Stimulated activated CD4-positive, alpha-beta T cell treated with anti-CD3 and anti-CD28 coated beads, Interleukin-2, amount 100 ng/mL, for 48 hours (primary cell): ENCODE measurements around the gene BRMS1.
A peak's percentile ranks its signal among the peaks of the same experiment; 100 is the strongest.
"Not testable (repeated sequence)": the region's sequence is repeated elsewhere in the genome, so short reads cannot be mapped to it uniquely, and the experiment has no call there.

ENCODE experiments used
- DNase-seq, 2 donors: peaks; one replicate each; pipeline ENCODE4 v3.0.0-alpha.2; 2020

The BRMS1 gene

DNA sequence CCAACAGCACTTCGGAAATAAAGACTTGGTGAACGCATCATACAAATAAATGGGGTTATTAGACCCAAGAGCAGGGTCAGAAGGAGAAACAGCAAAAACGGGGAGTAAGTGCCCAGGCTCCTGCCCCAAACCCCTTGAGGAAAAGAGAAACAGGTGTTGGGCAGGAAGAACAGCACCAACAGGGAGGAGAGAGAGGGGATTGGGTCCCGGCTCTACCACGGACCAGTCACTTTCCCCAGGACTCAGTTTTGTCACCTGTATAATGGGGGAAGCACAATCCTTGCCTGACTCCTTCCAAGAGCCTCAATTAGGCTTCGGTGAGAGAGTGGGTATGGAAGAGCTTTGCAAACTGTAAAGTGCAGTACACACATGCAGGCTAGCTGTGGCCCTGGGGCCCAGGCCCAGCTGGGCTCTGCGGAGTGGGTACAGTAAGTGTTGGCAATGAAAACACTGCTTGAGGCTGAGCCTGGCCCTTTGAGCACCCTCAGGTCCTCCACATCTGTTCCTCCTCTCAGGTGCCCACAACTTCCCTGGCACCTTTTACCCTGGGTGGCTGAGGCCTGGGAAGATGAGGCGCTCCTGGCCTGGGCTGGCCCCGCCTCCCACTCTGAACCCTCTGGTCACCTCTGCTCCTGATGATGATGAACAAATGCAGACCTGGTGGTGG, 17.7 kb upstream of the BRMS1 start:
- no peak for DNase-seq

GRCh38 chr11:66361502-66361941, 16.6 kb upstream of the BRMS1 start:
- no peak for DNase-seq

GRCh38 chr11:66360406-66361073, 15.6 kb upstream of the BRMS1 start:
- DNase-seq, result no peak

DNA sequence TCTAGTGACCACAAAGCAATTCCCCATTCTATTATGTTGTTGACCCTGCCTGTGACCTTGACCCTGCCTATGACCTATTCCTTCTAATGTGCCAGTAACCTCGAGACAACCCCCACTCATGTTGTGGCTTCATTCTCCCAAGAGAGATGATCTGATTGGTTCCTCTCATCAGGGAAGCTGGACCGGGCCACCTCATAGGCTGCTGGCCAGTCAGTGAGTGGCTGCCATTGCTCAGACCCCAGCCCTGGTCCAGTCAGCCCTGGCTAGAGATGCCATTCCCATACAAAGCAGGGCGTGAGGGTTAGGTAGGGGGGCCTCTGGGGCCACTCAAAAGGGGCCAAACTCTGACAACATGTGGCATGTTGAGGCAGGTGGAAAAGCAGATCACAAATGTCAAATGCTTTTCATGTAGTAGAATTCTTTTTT, 14.8 kb upstream of the BRMS1 start:
- no peak for DNase-seq

DNA sequence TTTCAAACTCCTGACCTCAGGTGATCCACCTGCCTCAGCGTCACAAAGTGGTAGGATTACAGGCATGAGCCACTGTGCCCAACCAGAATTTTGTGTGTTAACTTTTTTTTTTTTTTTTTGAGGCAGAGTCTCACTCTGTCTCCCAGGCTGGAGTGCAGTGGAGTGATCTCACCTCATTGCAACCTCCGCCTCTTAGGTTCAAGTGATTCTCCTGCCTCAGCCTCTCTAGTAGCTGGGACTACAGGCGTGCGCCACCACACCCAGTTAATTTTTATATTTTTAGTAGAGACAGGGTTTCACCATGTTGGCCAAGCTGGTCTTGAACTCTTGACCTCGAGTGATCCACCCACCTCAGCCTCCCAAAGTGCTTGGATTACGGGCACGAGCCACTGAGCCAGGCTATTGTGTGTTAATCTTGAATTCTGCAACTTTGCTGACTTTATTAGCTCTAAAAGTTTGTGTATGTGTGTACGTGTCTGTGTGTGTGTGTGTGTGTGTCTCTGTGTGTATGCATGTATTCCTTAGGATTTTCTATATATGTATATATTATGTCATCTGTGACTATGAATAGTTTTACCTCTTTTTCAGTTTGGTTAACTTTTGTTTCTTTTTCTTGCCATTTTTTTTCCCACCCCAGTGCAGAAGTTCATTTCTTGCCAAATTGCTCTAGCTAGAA, 5.8 kb upstream of the BRMS1 start:
- DNase-seq, result not testable (repeated sequence)

GRCh38 chr11:66349084-66349386, 4.1 kb upstream of the BRMS1 start:
- no peak for DNase-seq

DNA sequence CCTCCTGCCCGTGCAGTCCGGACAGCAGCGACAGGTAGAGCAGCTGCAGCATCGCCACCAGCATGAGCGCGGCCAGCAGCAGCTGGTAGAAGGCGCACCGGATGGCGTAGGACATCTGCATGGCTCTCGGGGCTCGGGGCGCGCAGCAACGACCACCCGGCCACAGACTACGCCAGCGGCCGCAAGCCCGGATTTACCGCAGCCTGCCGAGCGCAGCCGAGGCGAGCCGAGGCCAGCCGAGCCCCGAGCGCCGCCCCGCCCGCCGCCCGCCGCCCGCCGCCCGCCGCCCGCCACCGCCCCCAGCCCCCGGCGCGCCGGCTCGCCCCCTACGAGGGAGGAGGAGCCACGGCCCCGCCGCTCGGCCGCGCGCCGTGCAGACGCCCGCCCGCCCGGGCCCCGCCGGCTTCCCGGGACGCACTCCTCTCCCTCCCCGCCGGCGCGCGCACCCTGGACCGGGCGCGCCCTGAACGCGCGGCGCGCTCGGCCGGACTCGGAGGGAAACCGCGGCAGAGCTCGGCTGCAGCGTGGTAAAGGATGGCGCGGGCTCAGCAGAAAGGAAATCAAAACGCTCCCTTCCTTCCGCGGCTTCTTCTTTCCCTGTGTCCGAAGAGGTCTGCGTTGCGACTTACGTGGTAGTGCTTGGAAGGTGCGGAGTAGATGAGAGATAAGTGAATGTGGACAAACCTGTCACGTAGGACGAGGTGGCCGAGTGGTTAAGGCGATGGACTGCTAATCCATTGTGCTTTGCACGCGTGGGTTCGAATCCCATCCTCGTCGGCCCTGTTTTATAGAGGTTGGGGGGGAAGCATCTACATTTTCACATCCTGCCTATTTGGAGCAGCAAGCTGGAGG, 2.7 kb upstream of the BRMS1 start, which contains the start of gene B4GAT1:
Gene B4GAT1 (minus strand): TSS at position 205 of the 852 bp plus-strand sequence. CDS start 84 bp downstream, at position 121.
- DNase-seq, result peak; percentile 84 to 88

DNA sequence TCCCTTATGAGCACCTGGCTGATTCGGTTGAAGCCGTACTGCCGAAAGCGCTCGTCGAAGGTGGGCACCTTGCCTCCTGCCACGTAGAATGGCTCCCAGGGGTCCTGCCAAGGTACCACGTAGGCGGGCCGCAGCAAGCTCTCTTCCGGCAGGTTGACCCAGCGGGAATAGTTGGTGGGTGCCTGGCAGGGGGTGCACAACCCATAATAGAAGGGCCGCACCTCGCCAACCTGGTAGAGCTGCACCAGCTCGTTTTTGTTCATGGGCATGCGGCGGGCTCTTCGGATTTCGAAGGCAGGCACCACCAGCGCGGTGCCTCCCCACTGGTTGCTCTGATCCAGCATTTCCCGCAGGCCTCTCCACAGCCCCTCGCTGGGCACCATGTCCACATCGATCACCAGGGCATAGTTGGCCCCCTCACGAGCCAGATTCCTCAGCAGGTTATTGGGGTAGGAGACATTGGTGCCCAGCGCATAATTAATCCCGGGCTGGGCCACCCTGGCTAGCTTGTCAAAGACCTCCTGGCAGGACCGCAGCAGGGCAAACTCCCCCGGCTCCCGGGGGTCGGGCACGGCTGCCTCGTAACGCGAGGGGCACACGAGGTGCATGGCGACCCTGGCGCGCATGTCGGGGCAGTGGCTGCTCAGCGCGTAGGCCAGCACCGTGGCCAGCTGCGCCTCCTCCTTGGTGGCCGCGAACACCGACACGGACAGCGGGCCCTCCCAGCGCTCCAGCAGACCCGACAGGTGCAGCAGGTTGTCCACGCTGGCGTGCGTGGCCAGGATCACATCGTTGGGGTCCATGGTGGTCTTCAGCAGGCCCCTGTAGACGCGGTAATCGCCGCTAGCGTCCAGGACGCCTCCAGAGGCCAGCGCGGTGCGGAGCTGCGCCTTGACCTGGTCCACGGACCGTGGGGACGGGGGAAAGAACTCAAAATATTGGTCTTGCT, 1.8 kb upstream of the BRMS1 start:
- DNase-seq, result no peak

- no peak for DNase-seq
These were observed 379 bp upstream of the BRMS1 start for GRCh38 chr11:66345316-66345649.

DNA sequence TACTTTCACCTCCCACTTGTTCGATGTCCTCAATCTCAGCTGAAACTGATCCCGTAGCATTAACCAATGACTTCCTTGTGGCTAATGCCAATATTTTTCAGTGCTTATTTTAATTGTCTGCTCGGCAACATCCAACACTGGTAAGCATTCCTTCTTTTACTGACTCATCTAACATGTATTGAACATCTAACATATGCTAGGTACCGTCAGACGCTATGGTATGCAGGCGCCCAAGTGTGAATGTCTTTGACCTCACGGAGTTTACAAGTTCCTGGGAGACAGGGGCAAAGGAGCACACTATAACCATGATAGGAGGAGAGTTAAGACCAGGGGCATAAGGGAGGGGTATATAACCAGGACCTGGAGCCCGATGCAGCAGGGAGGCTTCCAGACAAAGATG, 1.7 kb downstream of the BRMS1 start:
- DNase-seq, result no peak

DNA sequence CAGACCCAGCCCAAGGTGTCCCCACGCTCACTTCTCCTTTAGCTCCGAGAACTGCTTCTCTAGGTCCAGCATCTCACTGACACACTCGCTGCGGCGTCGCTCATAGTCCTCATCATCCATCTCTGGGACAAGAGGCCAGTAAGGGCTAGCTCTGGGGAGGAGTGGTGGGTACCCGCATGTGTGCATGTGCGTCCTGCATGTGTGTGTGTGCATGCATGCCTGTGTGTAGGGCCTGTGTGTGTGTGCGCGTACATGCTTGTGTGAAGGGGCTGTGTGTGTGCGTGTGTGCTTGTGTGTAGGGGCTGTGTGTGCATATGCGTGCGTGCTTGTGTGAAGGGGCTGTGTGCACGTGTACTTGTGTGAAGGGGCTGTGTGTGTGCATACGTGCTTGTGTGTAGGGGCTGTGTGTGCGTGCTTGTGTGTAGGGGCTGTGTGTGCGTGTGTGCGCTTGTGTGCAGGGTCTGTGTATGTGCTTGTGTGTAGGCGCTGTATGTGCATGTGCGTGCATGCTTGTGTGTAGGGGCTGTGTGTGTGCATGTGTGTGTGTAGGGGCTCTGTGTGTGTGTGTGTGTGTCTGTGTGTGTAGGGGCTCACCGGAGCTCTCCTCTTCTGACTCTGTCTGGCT, 3.3 kb downstream of the BRMS1 start:
- no peak for DNase-seq

- DNase-seq, result no peak
These were observed 4.1 kb downstream of the BRMS1 start for GRCh38 chr11:66340596-66341501.

DNA sequence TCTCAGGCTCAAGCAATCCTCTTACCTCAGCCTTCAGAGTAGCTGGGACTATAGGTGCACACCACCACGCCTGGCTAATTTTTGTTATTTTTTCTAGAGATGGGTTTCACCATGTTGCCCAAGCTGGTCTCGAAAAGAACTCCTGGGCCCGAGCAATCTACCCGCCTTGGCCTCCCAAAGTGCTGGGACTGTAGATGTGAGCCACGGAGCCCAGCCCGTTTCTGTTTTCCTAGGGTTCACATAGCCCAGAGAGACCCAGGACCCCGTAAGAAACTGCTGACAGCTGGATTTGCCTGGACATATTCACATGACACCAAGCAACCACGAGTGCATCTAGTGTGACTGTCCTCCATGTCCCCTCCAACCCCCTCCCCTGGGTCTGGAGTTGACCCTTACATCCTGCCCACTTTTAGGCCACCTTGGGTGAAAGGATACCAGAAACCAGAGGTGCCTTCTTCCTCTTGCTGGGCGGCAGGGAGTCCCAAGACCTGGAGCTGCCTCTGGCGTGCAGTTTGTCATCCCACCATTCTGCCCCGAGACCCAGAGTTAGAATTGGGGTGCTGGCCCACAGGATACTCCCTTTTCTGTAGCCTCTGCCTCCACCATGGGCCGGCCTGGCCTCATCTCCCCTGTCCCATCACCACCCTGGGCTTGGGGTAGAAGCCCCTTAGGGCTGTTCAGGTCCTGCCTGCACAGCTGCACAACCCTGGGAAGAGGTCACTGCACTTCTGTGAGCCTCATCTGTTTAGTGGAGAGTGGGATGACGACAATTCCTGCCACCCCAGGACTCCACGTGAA, 5.0 kb downstream of the BRMS1 start:
- DNase-seq, result no peak

DNA sequence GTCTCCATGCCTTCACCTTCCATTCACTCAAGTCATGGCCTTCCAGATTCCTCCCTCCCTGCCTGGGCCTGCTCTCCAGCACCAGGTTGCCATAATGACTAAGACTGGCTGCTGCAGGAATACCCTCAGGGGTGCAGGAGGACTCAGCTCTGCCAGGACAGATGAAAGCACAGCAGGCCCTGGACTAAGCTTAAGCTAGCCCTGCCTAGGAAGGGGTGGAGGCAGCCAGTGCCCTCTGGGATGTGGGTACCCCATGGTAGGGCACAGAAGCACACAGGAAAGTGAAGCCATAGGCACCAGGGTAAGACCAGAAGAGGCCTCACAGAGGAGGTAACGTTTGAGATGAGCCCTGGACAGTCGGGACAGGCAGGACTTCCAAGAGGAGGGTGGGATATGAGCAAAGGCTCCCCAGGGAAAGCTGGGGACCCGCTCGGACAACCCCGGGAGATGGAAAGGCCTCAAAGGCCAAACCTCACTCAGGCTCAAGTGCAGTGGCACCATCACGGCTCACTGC, 5.7 kb downstream of the BRMS1 start:
- no peak for DNase-seq

- DNase-seq, result no peak
These were observed 6.4 kb downstream of the BRMS1 start for GRCh38 chr11:66338276-66339161.

GRCh38 chr11:66337103-66337899, 7.6 kb downstream of the BRMS1 start:
- no peak for DNase-seq
